ENCODE results near the gene RABGGTB. TPM values are rescaled to one million over a fixed set of nuclear protein-coding genes. Genes with fewer than 3 reads are reported as not detected.

The RABGGTB gene
- total RNA-seq, 1 experiment from 2014 or later = 162 TPM

DNA sequence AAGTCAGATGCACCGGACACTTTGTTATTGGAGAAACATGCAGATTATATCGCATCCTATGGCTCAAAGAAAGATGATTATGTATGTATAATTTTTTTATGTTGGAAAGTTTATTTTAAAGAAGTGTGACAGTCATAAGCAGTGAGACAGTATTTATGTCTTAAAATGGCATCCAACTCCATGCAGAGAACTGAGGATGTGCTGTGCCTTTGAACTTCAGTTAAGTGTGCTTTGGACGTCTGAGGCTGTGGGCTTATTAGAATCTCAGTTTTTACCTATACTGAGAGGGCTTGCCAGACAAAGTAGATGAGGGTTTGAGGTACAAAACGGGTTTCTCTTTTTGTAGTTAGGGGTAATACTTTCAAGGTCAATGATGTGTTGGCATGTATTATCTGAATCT is 1.5 kb downstream of the RABGGTB start:
- Histone ChIP-seq H2BK120ac (ENCODE audit: low read depth, low read length, poor library complexity, severe bottlenecking) (no peak overlapping the region), H3T11ph (ENCODE audit: low read length) (no peak overlapping the region), H4K91ac (ENCODE audit: insufficient read length, low read depth, low read length) (no peak overlapping the region), H3K14ac (ENCODE audit: insufficient read depth, low read length) (no peak overlapping the region), H3K9me3 (ENCODE audit: control insufficient read depth, low read depth, low read length) (no peaks in the 10 kb centered on the region), H3K9ac (ENCODE audit: extremely low read depth, insufficient read length, low read length) (peak overlapping the region; percentile 97), H3K56ac (ENCODE audit: insufficient read length, low read depth, low read length) (no peak overlapping the region), H3K23me2 (ENCODE audit: insufficient read length, low read depth, low read length, poor library complexity, severe bottlenecking) (peaks cover 10% of the 10 kb centered on the region), H3K4ac (ENCODE audit: low read depth, low read length) (no peak overlapping the region), H3K79me1 (ENCODE audit: insufficient read depth, low read depth, low read length, poor library complexity, severe bottlenecking) (no peaks in the 10 kb centered on the region), H4K8ac (replicated peaks; ENCODE audit: insufficient read length, low read depth, low read length) (no peak overlapping the region), H3K27ac (ENCODE audit: insufficient read length, low read depth, low read length) (no peak overlapping the region), H2BK15ac (ENCODE audit: low read depth, low read length) (no peak overlapping the region), H3K23ac (ENCODE audit: insufficient read length, low read depth, low read length) (no peak overlapping the region), H3K4me1 (ENCODE audit: insufficient read depth, low read length) (no peaks in the 10 kb centered on the region; the same call in 1 of the 2 replicates), H3K27me3 (ENCODE audit: insufficient read depth, low read length) (no peaks in the 10 kb centered on the region), H2AFZ (ENCODE audit: low read length) (no peak overlapping the region), H4K5ac (ENCODE audit: insufficient read length, low read depth, low read length) (no peak overlapping the region), H3K4me2 (ENCODE audit: insufficient read depth, insufficient read length, low read length) (peak overlapping the region; percentile 63), H2BK12ac (ENCODE audit: insufficient read length, low read depth, low read length) (no peak overlapping the region), H3K79me2 (ENCODE audit: insufficient read depth, low read length) (peaks cover 28% of the 10 kb centered on the region; the same call in 1 of the 2 replicates), H2BK20ac (ENCODE audit: low read depth, low read length, poor library complexity, severe bottlenecking) (no peak overlapping the region), H2BK5ac (ENCODE audit: insufficient read length, low read length) (no peak overlapping the region), H3K18ac (ENCODE audit: insufficient read length, low read depth, low read length) (no peak overlapping the region), H2AK5ac (ENCODE audit: insufficient read length, low read length) (no peak overlapping the region), H4K20me1 (ENCODE audit: control insufficient read depth, insufficient read depth, insufficient read length) (no peaks in the 10 kb centered on the region)
- TF ChIP-seq CTCF (conservative IDR thresholded peaks at IDR 0.05) = no peak
- Mint-ChIP-seq H3K27me3 (ENCODE audit: low read depth) (peaks cover 3% of the 10 kb centered on the region; the same call in 1 of the 2 replicates), H3K36me3 (ENCODE audit: insufficient read depth in 1 of 3, low read depth in 3 of 3) (peaks cover 54 to 65% (median 62%) of the 10 kb centered on the region in 3 experiments), H3K4me1 (peaks cover 33 to 40% of the 10 kb centered on the region in 2 experiments), H3K4me3 (peak overlapping the region; percentile 98 to 99), H3K9me3 (no peaks in the 10 kb centered on the region), H3K27ac (peak overlapping the region; percentile 45 to 99 (median 79); a peak in 6 of 7 replicates)
- no peak for DNase-seq
- WGBS (ENCODE audit: extremely low coverage, insufficient read length, low lambda C conversion rate) = no CpG with 5 or more reads among the region's 4 CpGs
